ENCODE results near the gene NPHS1. TPM values are rescaled to one million over a fixed set of nuclear protein-coding genes. Genes with fewer than 3 reads are reported as not detected.

The NPHS1 gene
- total RNA-seq, 4 donors from 2014 or later, result 0.14 TPM; not detected in 3

DNA sequence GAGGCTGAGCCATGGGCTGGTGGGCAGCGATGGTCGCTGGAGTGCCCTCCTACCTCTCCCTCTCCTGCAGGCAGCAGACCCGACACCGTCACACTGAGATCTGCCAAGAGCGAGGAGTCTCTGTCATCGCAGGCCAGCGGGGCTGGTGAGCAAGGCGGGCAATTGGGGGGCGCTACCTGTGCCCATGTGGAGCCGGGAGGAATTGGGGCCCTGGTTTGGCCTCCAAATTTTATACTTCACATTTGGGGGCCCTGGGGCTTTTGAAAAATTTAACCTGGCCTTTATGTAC is 67.0 kb downstream of the NPHS1 start:
- no peak overlapping the region for H3K4me3 ChIP-seq
- H3K27me3 ChIP-seq, result no peaks in the 10 kb centered on the region
- intact Hi-C loops (cut with DNase I; ENCODE audit: low total_unique reads), result loop anchor here (10.0 kb wide), 1 partner anchor 150 kb away; the partner anchor contains the start of gene LRFN3
- H3K27ac ChIP-seq, result no peak overlapping the region
- no peak for TF ChIP-seq POLR2A (IDR thresholded peaks at IDR 0.05)
- TF ChIP-seq, protein P1, sequence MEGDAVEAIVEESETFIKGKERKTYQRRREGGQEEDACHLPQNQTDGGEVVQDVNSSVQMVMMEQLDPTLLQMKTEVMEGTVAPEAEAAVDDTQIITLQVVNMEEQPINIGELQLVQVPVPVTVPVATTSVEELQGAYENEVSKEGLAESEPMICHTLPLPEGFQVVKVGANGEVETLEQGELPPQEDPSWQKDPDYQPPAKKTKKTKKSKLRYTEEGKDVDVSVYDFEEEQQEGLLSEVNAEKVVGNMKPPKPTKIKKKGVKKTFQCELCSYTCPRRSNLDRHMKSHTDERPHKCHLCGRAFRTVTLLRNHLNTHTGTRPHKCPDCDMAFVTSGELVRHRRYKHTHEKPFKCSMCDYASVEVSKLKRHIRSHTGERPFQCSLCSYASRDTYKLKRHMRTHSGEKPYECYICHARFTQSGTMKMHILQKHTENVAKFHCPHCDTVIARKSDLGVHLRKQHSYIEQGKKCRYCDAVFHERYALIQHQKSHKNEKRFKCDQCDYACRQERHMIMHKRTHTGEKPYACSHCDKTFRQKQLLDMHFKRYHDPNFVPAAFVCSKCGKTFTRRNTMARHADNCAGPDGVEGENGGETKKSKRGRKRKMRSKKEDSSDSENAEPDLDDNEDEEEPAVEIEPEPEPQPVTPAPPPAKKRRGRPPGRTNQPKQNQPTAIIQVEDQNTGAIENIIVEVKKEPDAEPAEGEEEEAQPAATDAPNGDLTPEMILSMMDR (IDR thresholded peaks at IDR 0.05), result no peak
- no peaks in the 10 kb centered on the region for H3K4me1 ChIP-seq
- no peak for DNase-seq
- no peaks in the 10 kb centered on the region for H3K9me3 ChIP-seq
- H3K36me3 ChIP-seq, result no peaks in the 10 kb centered on the region

DNA sequence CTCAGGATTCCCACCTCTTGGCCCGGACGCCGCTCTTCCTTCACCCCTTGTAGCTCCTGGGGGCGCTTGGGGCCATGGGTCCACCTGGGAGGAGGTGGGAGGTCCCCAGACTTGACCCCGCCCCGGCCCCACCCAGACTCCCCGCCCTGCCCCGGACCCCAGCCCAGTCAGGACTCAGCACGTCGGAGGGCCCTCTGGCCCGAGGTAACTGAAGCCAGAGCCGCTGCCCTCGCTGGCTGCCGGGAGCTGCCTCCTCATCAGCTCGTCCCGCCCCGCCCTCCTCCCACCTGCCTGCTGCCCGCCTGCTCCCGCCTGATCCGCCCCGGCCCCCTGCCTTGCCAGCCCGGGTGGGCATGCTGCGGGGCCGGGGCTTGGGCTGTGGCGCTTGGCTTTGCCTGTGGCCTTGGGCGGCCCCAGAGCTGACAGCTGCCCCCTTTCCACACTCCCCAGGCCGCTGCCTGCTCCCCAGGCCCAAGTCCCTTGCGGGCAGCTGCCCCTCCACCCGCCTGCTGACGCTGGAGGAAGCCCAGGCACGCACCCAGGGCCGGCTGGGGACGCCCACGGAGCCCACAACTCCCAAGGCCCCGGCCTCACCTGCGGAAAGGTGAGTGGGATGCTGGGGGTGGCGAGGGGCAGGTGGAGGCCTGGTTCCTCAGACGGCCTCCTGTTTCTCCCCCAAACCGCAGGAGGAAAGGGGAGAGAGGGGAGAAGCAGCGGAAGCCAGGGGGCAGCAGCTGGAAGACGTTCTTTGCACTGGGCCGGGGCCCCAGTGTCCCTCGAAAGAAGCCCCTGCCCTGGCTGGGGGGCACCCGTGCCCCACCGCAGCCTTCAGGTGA is 67.6 kb downstream of the NPHS1 start:
- no peak for DNase-seq
- Histone ChIP-seq H3K4me1 (no peaks in the 10 kb centered on the region), H3K4me3 (no peak overlapping the region), H3K36me3 (no peaks in the 10 kb centered on the region), H3K9me3 (no peaks in the 10 kb centered on the region), H3K27ac (no peak overlapping the region), H3K27me3 (no peaks in the 10 kb centered on the region)
- TF ChIP-seq POLR2A (IDR thresholded peaks at IDR 0.05), result no peak
- TF ChIP-seq, protein P1 (IDR thresholded peaks at IDR 0.05), result no peak
- intact Hi-C loops (cut with DNase I; ENCODE audit: low total_unique reads), result loop anchor here (10.0 kb wide), 1 partner anchor 150 kb away; the partner anchor contains the start of gene LRFN3

DNA sequence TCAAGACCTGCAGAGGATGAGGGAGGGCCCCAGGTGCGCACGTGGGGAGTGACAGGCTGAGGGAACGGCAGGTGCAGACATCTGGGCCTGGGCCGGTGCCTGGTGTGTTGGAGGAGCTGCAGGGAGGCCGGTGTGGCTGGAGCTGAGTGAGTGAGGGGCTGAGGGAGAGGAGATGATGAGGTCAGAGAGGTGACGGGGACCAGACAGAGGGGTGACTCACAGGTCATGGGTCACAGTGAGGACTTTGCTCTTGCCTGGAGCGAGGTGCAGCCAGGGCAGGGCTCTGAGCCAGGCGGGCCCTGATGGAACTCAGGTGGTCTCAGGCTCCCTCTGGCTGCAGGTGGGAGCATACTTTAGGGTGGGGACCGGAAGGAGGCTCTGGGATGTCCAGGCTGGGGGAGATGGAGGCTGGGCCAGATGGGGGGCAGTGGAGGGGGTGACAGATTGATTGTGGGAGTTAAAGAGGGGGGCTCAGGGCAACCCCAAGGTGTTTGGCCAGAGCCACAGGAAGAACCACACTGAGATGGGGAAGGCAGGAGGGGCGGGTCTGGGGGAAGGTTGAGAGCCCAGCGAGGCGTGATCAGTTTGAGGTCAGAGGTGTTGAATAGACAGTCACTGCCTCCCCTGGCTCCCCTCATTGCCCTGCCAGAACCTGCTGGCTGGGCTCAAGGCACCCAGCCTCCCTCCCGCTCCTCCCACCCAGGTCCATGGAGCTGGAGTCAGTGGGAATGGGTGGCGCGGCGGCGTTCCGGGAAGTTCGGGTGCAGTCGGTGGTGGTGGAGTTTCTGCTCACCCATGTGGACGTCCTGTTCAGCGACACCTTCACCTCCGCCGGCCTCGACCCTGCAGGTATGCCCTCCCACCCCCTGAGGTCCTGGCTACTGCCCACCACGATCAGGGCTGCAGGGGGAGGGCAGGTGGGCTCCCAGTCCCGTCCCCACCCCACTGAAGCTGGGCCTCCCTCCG is 68.6 kb downstream of the NPHS1 start:
- H3K9me3 ChIP-seq, result no peaks in the 10 kb centered on the region
- no peaks in the 10 kb centered on the region for H3K4me1 ChIP-seq
- no peak for DNase-seq
- no peaks in the 10 kb centered on the region for H3K27me3 ChIP-seq
- H3K4me3 ChIP-seq, result no peak overlapping the region
- intact Hi-C loops (cut with DNase I; ENCODE audit: low total_unique reads), result loop anchor here (10.0 kb wide), 1 partner anchor 151 kb away; the partner anchor contains the start of gene LRFN3
- TF ChIP-seq, protein P1 (IDR thresholded peaks at IDR 0.05), result no peak
- TF ChIP-seq POLR2A (IDR thresholded peaks at IDR 0.05), result no peak
- H3K27ac ChIP-seq, result no peak overlapping the region
- H3K36me3 ChIP-seq, result no peaks in the 10 kb centered on the region

DNA sequence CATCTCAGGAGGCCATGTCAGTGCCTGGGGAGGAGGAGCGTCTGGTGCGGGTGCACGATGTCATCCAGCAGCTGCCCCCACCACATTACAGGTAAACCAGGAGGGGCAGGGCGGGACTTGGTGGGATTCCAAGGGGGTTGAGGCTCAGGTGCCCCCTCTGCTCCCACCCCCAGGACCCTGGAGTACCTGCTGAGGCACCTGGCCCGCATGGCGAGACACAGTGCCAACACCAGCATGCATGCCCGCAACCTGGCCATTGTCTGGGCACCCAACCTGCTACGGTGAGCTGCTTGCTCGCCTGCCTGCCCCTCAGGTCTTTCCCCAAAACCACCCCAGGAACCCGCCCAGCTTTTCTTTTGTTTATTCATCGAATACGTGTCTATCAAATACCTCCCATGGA is 69.7 kb downstream of the NPHS1 start:
- intact Hi-C loops (cut with DNase I; ENCODE audit: low total_unique reads), result loop anchor here (10.0 kb wide), 1 partner anchor 152 kb away; the partner anchor contains the start of gene LRFN3
- H3K27me3 ChIP-seq, result no peaks in the 10 kb centered on the region
- no peaks in the 10 kb centered on the region for H3K4me1 ChIP-seq
- H3K27ac ChIP-seq, result no peak overlapping the region
- H3K4me3 ChIP-seq, result no peak overlapping the region
- TF ChIP-seq, protein P1 (IDR thresholded peaks at IDR 0.05), result no peak
- TF ChIP-seq POLR2A (IDR thresholded peaks at IDR 0.05), result no peak
- no peak for DNase-seq
- no peaks in the 10 kb centered on the region for H3K36me3 ChIP-seq
- H3K9me3 ChIP-seq, result no peaks in the 10 kb centered on the region

Measured in uterus (tissue), 4 donors.